PC-3 (cell line): ENCODE data around the gene WNT5A.

ENCODE experiments used
- CTCF ChIP-seq: fragments of 300-600 bp; sonication (generic); conservative IDR thresholded peaks from 2 replicates; pipeline ENCODE4 v1.5.1; 2017; ENCODE audit warnings: antibody characterized with exemption, low read depth, mild to moderate bottlenecking, low read length
- EZH2 ChIP-seq: fragments of 300-600 bp; sonication (generic); IDR thresholded peaks from one replicate; pipeline ENCODE4 v1.6.1; 2017; ENCODE audit warnings: antibody characterized with exemption, mild to moderate bottlenecking, low read length; ENCODE audit not compliant: unreplicated experiment
- EZH2phosphoT487 ChIP-seq: fragments of 300-600 bp; sonication (generic); IDR thresholded peaks from 2 replicates; pipeline ENCODE4 v1.6.1; 2018; ENCODE audit warnings: mild to moderate bottlenecking, antibody characterized with exemption, low read length, borderline replicate concordance

- TF ChIP-seq CTCF (no peak), EZH2 (no peak), EZH2phosphoT487 (no peak)
These were observed 20.6 kb downstream of the WNT5A start for GRCh38 chr3:55466526-55466925.
